HEK293 (cell line): ENCODE results near the gene KRT80.

Experiments
- CTCF ChIA-PET: fragments of 350-600 bp; formaldehyde crosslinking; extraction: SDS; loops from one replicate; lab custom pipeline; 2021; ENCODE audit warnings: antibody characterized with exemption; lab: Yijun Ruan, JAX
- POLR2A ChIA-PET: fragments of 300-600 bp; formaldehyde crosslinking; extraction: SDS; loops from one replicate; lab custom pipeline; 2020; ENCODE audit warnings: antibody characterized with exemption, inconsistent platforms; lab: Yijun Ruan, JAX
- H3K27ac ChIP-seq: fragments of 200-500 bp; sonication (Bioruptor generic); 2 replicates; pipeline ENCODE4 v1.5.1; 2014; ENCODE audit warnings: low read depth, low read length, control low read depth, inconsistent platforms; ENCODE audit errors: extremely low read depth
- H3K36me3 ChIP-seq, 2 experiments: fragments of 200-500 bp in 1 of 2; sonication (Bioruptor generic) in 1 of 2; 1 replicate in 1 of 2; 2 replicates in 1 of 2; pipeline ENCODE4 v1.5.1; 2014 to 2017; ENCODE audit warnings: inconsistent platforms in 2 of 2, low read length in 2 of 2; ENCODE audit not compliant: control insufficient read depth in 2 of 2, insufficient read depth in 1 of 2
- H3K4me1 ChIP-seq: fragments of 200-500 bp; sonication (Bioruptor generic); 2 replicates; pipeline ENCODE4 v1.5.1; 2014; ENCODE audit warnings: mild to moderate bottlenecking, low read length, inconsistent platforms; ENCODE audit not compliant: control insufficient read depth, insufficient read depth
- H3K4me3 ChIP-seq: 2 replicates; pipeline ENCODE4 v1.5.1; 2011; ENCODE audit warnings: low read depth, mild to moderate bottlenecking, control low read depth, low read length, moderate library complexity
- H3K9me3 ChIP-seq: fragments of 200-500 bp; sonication (Bioruptor generic); 2 replicates; pipeline ENCODE4 v1.5.1; 2014; ENCODE audit warnings: low read depth, low read length, inconsistent platforms; ENCODE audit not compliant: control insufficient read depth, insufficient read depth
- BCL11B ChIP-seq: fragments of 450-650 bp; formaldehyde crosslinking; IDR thresholded peaks from 2 replicates; pipeline ENCODE4 v1.5.1; 2016; ENCODE audit warnings: low read depth, missing biosample characterization, missing genetic modification characterization
- HOXC10 ChIP-seq: sonication (generic); formaldehyde crosslinking; IDR thresholded peaks from 2 replicates; pipeline ENCODE4 v1.8.1; 2023; ENCODE audit warnings: mild to moderate bottlenecking, missing genetic modification reagents
- KLF10 ChIP-seq: fragments of 450-650 bp; IDR thresholded peaks from 2 replicates; pipeline ENCODE4 v1.5.1; 2018; ENCODE audit warnings: missing biosample characterization, mild to moderate bottlenecking, missing genetic modification characterization
- KLF17 ChIP-seq: fragments of 450-650 bp; formaldehyde crosslinking; IDR thresholded peaks from 2 replicates; pipeline ENCODE4 v1.5.1; 2016; ENCODE audit warnings: missing biosample characterization, missing genetic modification characterization
- MYNN ChIP-seq: fragments of 450-650 bp; formaldehyde crosslinking; IDR thresholded peaks from 2 replicates; pipeline ENCODE4 v1.5.1; 2016; ENCODE audit warnings: missing biosample characterization, missing genetic modification characterization, borderline replicate concordance
- YY1 ChIP-seq: fragments of 450-650 bp; formaldehyde crosslinking; IDR thresholded peaks from 2 replicates; pipeline ENCODE4 v1.5.1; 2018; ENCODE audit warnings: missing biosample characterization, missing genetic modification characterization
- ZBTB7A ChIP-seq: fragments of 450-650 bp; formaldehyde crosslinking; IDR thresholded peaks from 2 replicates; pipeline ENCODE4 v1.5.1; 2016; ENCODE audit warnings: low read depth, missing biosample characterization, missing genetic modification characterization
- ZIC2 ChIP-seq: fragments of 450-650 bp; formaldehyde crosslinking; IDR thresholded peaks from 2 replicates; pipeline ENCODE4 v1.5.1; 2016; ENCODE audit warnings: missing biosample characterization, missing genetic modification characterization
- ZNF112 ChIP-seq: fragments of 450-650 bp; formaldehyde crosslinking; IDR thresholded peaks from 2 replicates; pipeline ENCODE4 v1.5.0; 2017; ENCODE audit warnings: missing biosample characterization, missing genetic modification characterization
- ZNF292 ChIP-seq: fragments of 450-650 bp; formaldehyde crosslinking; IDR thresholded peaks from 2 replicates; pipeline ENCODE4 v1.5.1; 2016; ENCODE audit warnings: low read depth, missing biosample characterization, missing genetic modification characterization, borderline replicate concordance
- ZNF664 ChIP-seq: fragments of 450-650 bp; formaldehyde crosslinking; IDR thresholded peaks from 2 replicates; pipeline ENCODE4 v1.5.1; 2016; ENCODE audit warnings: missing biosample characterization, missing genetic modification characterization
- ZNF785 ChIP-seq: fragments of 450-650 bp; formaldehyde crosslinking; IDR thresholded peaks from 2 replicates; pipeline ENCODE4 v1.5.1; 2016; ENCODE audit warnings: missing biosample characterization, missing genetic modification characterization
- TF ChIP-seq, protein P1 (sequence below): fragments of 450-650 bp; formaldehyde crosslinking; IDR thresholded peaks from 2 replicates; pipeline ENCODE4 v1.5.1; 2016; ENCODE audit warnings: missing biosample characterization, missing genetic modification characterization

KRT80 gene

DNA sequence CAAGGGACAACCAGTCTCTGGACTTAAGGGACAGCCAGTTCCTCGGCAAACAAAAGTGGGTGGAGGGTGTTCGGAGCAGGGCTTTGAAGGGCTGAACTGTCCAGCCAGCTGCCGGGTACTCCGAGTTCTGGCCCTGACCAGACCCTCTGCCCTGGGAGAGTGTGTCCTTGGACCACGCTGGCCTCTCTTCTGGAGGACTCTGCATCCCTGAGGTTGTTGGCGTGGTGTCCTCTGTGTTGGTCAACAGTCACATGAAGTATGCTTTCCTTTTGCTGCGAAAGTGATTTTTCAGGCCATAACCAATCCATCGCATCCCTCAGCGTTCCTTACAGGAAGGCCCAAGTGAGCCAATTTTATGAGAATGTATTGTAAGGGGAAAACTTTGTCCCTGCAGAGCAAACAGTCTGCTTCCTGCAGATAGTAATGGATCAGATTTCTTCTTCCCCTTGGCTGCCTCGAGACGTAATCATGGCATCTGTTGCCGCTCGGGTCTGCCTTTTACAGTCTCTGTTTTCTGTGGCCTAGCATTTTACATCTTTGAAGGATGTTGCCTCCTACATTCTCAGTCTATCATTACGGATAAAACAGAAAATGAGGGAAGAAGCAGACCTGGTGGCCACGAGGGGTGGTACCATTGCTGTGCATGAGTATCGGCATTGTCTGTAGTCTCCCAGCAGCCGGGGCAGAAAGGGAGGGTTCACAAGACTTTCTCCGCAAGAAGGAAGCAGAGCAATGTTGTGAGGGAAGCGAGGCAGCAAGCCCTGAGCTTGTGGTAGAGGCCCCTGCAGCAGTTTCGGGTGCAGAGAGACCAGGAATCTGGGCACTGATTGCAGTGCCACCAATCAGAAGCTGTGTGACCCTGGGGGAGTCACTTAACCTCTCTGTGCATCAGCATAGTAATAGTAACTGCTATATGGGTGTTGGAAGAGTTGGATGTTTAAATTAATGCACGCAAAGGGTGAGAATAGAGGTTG, 64.9 kb downstream of the KRT80 start (continued):
- TF ChIP-seq KLF17 (tag by site-specific recombination) (0 out of 2 replicates have a peak, but pooled peaks have one; percentile 22), ZNF292 (tag by site-specific recombination) (no peak), ZNF112 (no peak)

- H3K4me1 ChIP-seq: peaks cover 6% of the 10 kb centered on the region; the same call in 1 of the 2 replicates
- no peak overlapping the region for H3K4me3 ChIP-seq
- ChIA-PET CTCF (interaction anchor here (0.6 to 5.8 kb wide), 10 partner anchors 9 to 1418 kb away, joined by 3 to 91 read pairs (median 4); no protein-coding TSS in a partner anchor), POLR2A (no interaction called here)
- H3K9me3 ChIP-seq: no peaks in the 10 kb centered on the region
- H3K27ac ChIP-seq: peak overlapping the region; percentile 29; the same call in 1 of the 2 replicates
- TF ChIP-seq ZIC2 (tag by site-specific recombination) (peak; percentile 41; the same call in 1 of the 2 replicates), ZBTB7A (no peak)
- TF ChIP-seq, all 188 proteins: peak for 1
- H3K36me3 ChIP-seq: no peaks in the 10 kb centered on the region
Measured at GRCh38 chr12:52126050-52126604, 65.7 kb downstream of the KRT80 start.

- H3K27ac ChIP-seq: no peak overlapping the region
Measured at GRCh38 chr12:52125476-52125900, 66.3 kb downstream of the KRT80 start.

DNA sequence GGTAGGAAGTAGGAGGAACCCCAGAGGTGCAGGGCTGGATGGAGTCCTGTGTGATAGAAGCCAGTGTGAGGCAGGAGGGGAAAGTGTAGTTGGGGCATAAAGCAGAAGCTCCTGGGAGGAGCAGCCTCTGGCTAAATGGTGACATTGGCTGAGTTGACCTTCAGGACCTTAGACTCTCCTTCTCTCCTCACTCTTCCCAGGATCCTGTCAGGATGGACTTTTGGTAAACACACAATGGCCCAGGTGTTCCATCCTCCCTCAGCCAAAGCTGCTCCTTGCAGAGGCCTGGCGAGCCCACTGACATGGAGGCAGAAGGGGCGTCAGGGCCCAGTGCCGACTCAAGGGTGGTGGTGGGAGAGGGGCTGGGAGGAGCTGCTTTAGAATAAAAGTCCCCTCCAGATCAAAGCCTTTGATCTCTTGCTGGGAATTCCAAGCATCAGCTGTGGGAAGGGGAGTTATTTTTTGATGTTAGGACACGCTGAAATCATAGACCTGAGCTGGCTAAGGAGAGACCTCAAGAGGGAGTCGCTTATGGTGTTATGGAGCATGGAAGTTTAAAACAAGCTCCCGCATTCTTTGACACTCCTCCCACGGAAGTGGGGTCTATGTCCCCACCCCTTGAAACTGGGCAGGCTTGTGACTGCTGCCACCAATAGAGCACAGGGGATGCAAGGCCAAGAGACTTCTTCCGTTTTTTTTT, 68.2 kb downstream of the KRT80 start:
- no peak overlapping the region for H3K27ac ChIP-seq
- H3K9me3 ChIP-seq: no peaks in the 10 kb centered on the region
- ChIA-PET POLR2A (interaction anchor here (1.0 kb wide), 1 partner anchor 80 kb away, joined by 3 read pairs; no protein-coding TSS in a partner anchor), CTCF (interaction anchor here (0.6 to 5.8 kb wide), 19 partner anchors 9 to 1071 kb away, joined by 3 to 91 read pairs (median 4); no protein-coding TSS in a partner anchor)
- peaks cover 6% of the 10 kb centered on the region; the same call in 1 of the 2 replicates for H3K4me1 ChIP-seq
- no peaks in the 10 kb centered on the region for H3K36me3 ChIP-seq
- TF ChIP-seq KLF10 (no peak), MYNN (tag by site-specific recombination) (0 out of 2 replicates have a peak, but pooled peaks have one; percentile 27), YY1 (tag by site-specific recombination) (no peak), BCL11B (tag by site-specific recombination) (no peak), HOXC10 (CRISPR knock-in tag) (no peak)
- TF ChIP-seq, protein P1, sequence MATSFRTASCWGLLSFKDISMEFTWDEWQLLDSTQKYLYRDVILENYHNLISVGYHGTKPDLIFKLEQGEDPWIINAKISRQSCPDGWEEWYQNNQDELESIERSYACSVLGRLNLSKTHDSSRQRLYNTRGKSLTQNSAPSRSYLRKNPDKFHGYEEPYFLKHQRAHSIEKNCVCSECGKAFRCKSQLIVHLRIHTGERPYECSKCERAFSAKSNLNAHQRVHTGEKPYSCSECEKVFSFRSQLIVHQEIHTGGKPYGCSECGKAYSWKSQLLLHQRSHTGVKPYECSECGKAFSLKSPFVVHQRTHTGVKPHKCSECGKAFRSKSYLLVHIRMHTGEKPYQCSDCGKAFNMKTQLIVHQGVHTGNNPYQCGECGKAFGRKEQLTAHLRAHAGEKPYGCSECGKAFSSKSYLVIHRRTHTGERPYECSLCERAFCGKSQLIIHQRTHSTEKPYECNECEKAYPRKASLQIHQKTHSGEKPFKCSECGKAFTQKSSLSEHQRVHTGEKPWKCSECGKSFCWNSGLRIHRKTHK (tag by site-specific recombination): no peak
- no peak overlapping the region for H3K4me3 ChIP-seq

More at GRCh38 chr12:52125476-52125900, 66.3 kb downstream of the KRT80 start:
- TF ChIP-seq ZNF785 (tag by site-specific recombination) (no peak), ZNF664 (no peak)
- TF ChIP-seq, all 188 proteins: peak for 0
- no peak overlapping the region for H3K4me3 ChIP-seq
- CTCF ChIA-PET: interaction anchor here (0.6 to 5.8 kb wide), 10 partner anchors 9 to 1419 kb away, joined by 3 to 91 read pairs (median 4); no protein-coding TSS in a partner anchor
- H3K4me1 ChIP-seq: peaks cover 6% of the 10 kb centered on the region; the same call in 1 of the 2 replicates
- no peaks in the 10 kb centered on the region for H3K36me3 ChIP-seq
- H3K9me3 ChIP-seq: no peaks in the 10 kb centered on the region
- POLR2A ChIA-PET: no interaction called here
